Stimulated activated CD8-positive, alpha-beta memory T cell treated with anti-CD3 and anti-CD28 coated beads, Interleukin-15, amount 100 ng/mL, for 24 hours (primary cell): ENCODE data around the gene XPO5.
"Not testable (repeated sequence)": the region's sequence is repeated elsewhere in the genome, so short reads cannot be mapped to it uniquely, and the experiment has no call there.

Experiments used
- DNase-seq: peaks from one replicate; pipeline ENCODE4 v3.0.0-alpha.2; 2020; ENCODE audit warnings: low read depth

XPO5 gene

DNA sequence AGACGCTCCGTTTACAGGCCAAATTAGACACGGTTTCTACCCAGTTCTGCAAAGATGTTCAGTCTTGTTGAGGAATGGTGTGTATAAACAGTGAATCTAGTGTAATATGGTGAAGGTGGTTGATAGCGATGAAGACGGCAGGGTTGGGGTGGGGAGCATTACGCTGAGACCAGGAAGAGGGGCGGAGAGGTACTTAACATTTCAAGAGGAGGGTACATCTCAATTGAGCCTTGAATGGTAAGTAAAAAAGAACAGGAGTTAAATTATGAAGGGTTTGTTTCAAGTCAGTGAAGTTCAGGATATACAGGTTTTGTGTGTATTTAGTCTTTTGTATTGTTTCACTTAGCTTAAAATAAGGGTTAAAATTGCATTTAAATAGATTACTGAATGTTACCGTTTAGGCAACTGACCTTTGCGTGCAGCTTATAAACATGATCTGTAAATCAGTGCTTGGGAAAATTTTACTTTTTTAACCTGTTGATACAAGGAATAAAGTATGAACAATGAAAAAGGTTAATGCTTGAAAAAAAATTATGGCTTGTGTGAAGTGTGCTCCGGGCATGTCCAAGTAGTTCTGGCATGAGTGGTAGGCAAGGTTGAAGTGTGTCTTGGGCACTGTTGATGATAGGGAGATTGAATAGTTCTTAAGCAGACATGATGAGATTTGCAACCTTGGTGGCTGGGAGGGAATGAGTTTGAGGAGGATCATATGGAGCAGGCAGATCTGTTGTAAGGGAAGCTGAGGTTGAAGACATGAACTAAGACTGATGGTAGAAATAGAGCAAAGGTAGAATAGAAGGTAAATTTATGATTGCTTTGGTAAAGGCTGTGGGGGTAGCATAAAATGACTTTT, 58.1 kb downstream of the XPO5 start:
- DNase-seq = no peak

DNA sequence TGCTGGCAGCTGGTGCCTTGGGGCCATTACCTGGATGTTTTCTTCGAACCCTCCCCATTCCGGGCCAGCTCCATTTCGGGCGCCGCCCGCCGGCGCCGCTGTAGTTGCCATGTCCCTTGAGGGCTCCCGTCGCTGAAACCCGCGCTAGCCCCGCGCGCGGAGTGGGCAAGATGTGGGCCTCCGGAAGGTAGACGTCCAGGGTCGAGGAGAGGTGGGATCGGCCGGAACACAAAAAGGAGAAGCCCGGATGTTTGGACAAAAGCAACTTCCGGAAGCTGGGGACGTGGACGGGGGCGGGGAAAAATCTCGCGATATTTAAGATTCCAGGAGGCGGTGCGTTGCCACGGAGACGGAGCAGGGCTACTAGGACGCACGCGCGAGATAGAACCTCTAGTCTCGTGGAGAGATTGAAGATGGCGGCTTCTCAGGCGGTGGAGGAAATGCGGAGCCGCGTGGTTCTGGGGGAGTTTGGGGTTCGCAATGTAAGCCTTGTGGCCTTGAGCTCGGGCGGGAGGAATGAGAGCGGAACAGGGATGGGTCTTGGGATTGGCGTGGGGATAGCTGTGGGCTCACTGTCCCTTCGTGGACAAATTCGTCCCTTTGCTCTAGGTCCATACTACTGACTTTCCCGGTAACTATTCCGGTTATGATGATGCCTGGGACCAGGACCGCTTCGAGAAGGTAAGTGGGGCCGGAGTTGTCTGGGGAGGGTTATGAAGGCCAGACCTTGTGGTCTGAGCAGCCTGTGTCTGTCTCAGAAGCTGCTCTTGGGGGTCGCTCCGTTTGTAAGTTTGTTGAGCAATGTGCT, 58.9 kb downstream of the XPO5 start, which contains the start of the genes POLR1C and YIPF3:
POLR1C (plus strand) TSS at position 393 of the 808 bp plus-strand sequence; CDS start at position 414, 21 bp downstream.
YIPF3 (minus strand) TSS at position 230 of the 808 bp plus-strand sequence; CDS start at position 111, 119 bp downstream.
- peak; percentile 90 for DNase-seq

GRCh38 chr6:43516367-43516696, 59.5 kb downstream of the XPO5 start:
- no peak for DNase-seq

DNA sequence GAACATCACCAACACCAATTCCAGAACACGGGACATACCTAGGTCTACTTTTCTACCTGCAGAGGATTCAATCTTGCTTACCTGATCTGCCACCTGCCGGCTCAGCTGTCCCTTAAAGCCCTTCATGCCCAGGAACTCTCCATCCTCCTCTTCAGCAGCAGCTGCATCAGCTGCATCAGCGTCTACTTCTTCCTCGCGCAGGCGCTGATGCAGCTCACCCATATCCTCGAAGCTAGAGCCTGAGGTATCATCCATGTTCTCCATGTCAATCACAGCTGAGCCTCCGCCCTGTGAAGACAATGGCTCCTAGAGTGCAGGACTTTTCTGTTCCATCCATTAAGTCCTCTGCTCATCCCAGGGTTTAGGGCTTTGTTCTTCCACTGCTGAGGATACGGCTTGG, 60.0 kb downstream of the XPO5 start:
- no peak for DNase-seq

GRCh38 chr6:43511824-43512415, 63.9 kb downstream of the XPO5 start:
- no peak for DNase-seq

- DNase-seq = no peak
Observed at GRCh38 chr6:43510827-43511163, 65.0 kb downstream of the XPO5 start.

- DNase-seq = peak; percentile 65
Observed at GRCh38 chr6:43509984-43510826, 65.6 kb downstream of the XPO5 start, which contains the start of gene LRRC73. TSS of gene LRRC73 (minus strand) at chr6:43510346. CDS start at chr6:43509785, 561 bp downstream.

DNA sequence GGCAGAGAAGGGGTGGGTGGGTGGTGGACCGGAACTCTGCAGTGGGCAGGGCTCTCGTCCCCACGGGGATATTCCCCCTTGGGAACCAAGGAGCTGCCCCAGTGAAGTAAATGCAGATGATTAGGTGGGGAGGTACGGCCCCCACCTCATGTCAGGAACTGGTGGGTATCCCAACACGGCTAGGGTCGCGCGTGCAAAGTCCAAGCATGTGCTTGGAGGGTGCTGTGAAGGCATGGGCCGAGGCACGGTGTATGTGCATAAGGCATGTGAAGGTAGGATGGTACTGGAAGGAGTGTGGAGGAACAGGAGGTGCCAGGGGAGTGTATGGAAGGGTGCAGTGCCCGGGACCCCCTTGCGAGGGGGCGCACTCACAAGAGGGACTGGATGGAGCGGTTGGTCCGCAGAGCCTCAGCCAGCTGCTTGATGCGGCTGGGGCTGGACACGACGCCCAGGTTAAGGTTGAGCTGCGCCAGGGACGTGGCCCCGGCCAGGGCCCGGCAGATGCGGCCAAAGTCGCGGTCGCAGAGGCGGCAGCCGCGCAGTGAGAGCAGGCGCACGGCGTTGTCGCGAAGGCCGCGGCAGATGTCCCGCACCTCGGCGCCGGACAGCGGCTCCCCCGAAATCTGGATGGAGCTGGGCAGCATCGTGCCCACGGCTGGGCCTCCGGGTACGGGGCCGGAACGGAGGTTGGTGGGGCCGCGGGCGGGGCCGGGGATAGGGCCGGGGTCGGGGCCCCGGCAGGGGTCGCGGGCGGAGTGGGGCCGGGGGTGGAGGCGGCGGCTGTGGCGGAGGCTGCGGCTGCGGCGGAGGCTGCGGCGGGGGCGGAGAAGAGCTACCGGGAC, 66.5 kb downstream of the XPO5 start:
- no peak for DNase-seq

DNA sequence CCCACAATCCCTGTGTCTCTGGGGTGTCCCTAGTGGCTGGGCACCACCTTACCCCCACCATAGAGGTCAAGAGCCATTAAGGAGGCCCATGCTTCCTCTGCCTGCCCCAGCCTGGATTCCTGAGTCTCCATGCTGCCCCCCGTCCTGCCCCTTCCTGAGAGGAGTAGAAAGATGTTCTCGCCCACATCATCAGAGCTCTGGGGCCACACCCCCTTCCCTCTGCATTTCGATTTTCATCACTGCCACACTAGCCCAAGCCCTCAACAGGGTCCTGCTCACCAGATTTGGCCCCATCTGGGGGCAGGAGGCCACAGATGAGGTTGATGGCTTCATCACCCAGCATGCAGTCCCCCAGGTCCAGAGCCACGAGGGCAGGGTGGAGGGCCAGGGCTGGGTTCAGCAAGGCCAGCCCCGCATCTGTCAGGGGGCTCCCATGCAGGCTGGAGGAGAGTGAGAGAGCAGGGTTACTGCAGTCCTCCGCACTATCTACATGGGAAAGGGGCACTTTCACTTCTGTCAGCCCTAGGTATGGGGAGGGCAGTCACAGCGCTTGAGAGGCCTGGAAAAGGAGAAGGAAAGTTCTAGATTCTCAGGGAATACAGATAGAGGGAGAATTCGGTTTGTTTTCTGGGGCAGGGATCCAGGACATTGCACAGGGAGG, 67.2 kb downstream of the XPO5 start:
- no peak for DNase-seq

DNA sequence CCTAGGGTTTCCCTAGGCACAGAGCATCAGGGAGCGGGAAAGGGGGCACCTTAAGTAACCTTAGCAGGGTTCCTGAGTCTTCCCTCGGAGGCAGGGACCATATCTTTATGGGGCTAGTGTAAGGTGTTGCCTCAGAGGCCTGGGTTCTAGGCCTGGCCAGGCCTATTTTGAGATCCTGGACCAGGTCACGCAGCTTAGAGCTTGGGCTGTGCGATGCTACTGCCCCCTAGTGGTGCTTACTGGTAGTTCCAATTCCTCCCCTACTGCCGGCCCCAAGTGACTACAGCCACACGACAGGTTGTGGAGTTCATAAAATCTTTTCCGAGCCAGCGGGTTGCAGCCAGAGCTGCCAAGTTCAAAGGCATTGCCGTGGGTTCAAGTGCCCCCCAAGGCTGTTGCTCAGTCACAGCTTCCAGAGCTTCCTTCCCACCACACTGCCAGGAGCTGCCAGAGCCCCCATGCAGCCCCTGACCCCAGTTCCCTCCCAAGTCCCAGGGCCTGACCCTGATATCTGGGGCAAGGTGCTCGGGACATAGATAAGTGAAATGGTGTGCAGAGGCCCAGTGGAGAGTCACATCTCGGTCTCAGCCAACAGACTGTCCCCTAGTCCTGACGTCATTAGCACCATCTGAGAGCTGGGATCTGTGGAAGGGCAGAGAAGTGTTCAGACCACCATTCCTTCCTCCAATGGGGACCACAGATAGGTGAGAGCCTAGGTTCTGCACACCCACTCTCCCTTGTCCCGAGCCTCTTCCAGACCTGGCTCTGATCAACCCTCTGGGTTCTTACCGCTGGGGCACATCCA, 69.0 kb downstream of the XPO5 start:
- peak; percentile 52 for DNase-seq

DNA sequence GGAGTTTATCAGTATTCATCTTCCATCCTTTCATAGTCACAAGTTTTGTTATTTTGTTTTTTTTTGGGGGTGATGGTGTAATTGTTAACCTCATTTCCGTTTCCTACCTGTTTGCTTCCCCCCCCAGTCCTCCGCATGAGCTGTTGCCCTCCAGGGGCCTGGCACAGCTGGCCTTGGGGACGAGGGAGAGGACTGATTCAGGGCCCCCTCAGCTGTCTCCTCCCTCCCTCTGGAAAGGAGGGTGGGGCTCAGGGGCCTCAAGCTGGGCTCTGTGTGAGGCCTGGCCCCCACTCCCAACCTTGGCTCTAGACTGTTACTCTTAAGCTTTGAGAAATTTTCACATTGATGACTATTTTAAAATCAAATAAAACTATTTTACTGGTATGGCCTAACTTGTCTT, 69.7 kb downstream of the XPO5 start:
- DNase-seq = no peak

DNA sequence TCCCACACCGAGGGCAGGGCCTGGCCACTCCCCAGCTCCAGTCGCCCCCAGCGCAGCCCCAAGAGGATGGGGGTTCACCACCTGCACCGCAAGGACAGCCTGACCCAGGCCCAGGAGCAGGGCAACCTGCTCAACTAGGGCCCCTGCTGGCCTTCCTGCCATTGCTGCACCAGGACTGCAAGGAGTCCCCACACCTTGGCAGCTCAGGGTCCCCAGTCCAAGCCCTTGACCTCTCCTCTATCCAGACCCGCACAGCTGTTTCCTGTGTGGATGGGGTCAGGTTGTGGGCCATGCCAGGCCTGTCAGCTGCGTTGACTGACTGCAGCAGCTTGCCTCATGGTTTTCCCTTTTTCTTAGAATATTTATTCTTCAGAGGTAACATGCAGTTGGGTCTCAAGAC, 70.1 kb downstream of the XPO5 start:
- no peak for DNase-seq

GRCh38 chr6:43504756-43505593, 70.9 kb downstream of the XPO5 start:
- no peak for DNase-seq

DNA sequence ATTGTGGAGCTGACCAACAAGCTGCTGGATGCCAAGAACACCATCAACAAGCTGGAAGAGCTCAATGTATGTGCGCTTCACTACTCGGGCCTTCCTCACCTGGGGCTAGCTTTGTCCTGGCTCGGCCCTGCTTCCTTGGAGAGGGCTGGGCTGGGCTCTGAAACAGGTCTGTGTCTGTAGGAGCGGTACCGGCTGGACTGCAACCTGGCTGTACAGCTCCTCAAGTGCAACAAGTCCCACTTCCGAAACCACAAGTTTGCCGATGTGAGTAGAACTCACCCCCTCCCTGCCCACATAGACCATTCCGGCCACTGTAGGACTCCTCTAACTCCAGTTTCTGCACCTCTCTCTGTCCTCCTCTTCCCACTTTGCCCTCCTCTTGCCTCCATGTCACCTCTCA, 72.4 kb downstream of the XPO5 start:
- no peak for DNase-seq

DNA sequence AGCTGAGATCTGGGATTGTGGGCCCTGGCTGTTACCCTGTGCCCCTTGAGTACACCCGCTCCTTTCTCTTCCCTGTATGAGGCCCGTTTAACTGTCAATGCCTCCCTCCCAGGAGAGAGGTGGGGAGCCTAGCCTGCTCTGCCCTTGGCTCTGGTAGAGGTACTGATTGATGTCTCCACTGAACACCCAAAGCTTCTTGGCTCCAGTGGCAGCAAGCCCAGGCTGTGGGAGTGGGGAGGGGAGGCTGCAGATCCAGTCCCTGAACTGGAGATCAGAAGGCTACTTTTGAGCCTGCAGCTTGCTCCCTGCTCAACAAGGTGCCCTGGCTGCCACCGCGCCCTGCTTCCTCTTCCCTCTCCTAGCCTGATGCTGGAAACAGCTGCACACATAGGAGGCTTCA, 73.2 kb downstream of the XPO5 start:
- no peak for DNase-seq

- no peak for DNase-seq
Observed at GRCh38 chr6:43500921-43501320, 74.9 kb downstream of the XPO5 start.

DNA sequence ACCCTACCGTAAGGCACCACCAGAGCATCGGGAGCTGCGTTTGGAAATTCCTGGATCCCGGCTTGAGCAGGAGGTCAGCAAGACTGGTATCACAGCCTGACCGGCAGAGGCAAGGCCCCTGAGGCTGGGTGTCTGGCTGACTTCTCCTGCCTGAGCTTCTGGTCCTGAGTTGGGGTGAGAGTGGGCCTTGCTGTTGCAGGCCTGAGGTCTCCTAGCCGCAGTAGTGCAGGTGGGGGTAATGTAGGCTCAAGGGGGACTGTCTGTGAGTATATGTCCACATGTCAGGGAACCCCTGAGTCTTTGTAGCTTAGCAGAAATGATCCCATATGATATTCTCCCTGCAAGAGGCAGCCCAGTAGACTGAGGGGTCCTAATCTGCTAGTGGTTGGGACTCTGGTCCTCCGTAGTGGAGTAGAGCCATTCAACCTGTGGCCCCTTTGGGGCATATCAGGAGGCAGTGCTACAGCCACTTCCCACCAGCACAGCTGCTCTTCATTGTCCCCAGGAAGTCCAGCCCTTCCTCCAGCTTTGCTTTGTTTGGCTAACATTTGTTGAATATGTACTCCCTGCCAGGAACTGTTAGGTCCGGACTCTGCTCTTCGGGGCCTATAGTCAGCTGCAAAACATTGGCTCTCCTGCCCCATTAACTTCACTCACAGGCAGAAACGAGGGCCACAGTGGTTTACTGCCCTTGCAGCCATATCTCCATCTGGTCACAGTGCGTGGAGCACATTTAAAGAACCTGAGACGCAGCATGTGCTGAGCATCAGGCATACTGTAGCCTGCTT, 76.6 kb downstream of the XPO5 start:
- DNase-seq = no peak

DNA sequence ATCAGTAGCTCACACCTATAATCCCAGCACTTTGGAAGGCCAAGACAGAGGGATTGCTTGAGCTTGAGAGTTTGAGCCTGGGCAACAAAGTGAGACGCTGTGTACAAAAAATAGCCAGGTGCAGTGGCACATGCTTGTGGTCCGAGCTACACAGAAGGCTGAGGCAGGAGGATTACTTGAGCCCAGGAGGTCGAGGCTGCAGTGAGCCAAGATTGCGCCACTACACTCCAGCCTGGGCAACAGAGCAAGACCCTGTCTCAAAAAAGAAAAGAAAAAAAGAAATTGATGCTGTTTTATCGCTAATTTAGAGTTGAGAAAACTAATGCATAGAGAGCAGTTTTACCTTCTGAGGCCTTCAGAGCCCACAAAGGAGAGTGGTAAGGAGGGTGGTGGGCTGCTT, 77.5 kb downstream of the XPO5 start:
- not testable (repeated sequence) for DNase-seq
